ENCODE measurements around the gene ZNF366. TPM values are rescaled to one million over a fixed set of nuclear protein-coding genes. Genes with fewer than 3 reads are reported as not detected.

ZNF366 gene
- total RNA-seq, 1 experiment from 2014 or later: not detected

DNA sequence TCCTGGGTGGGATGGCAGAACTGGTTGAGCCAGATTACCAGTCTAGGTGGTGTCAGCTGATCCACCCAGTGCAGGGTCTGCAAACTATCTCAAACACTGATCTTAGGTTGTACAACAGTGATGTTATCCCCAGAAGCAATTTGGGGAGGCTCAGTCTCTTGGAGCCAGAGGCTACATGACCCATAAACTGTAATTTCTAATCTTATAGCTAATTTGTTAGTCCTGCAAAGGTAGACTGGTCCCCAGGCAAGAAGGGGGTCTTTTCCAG is 5.3 kb upstream of the ZNF366 start:
- Histone ChIP-seq H3K36me3 (ENCODE audit: control insufficient read depth, insufficient read depth, low read length) (no peaks in the 10 kb centered on the region), H3K27me3 (replicated peaks; ENCODE audit: control insufficient read depth, insufficient read depth, low read length) (no peaks in the 10 kb centered on the region), H3K4me3 (ENCODE audit: low read depth, low read length) (no peak overlapping the region), H3K4me1 (peaks cover 3% of the 10 kb centered on the region; the same call in 1 of the 2 replicates), H3K9me3 (no peaks in the 10 kb centered on the region)
- no TSS peak for BruUV-seq (replicated peaks)
- TF ChIP-seq, protein P1, sequence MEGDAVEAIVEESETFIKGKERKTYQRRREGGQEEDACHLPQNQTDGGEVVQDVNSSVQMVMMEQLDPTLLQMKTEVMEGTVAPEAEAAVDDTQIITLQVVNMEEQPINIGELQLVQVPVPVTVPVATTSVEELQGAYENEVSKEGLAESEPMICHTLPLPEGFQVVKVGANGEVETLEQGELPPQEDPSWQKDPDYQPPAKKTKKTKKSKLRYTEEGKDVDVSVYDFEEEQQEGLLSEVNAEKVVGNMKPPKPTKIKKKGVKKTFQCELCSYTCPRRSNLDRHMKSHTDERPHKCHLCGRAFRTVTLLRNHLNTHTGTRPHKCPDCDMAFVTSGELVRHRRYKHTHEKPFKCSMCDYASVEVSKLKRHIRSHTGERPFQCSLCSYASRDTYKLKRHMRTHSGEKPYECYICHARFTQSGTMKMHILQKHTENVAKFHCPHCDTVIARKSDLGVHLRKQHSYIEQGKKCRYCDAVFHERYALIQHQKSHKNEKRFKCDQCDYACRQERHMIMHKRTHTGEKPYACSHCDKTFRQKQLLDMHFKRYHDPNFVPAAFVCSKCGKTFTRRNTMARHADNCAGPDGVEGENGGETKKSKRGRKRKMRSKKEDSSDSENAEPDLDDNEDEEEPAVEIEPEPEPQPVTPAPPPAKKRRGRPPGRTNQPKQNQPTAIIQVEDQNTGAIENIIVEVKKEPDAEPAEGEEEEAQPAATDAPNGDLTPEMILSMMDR (IDR thresholded peaks at IDR 0.05; ENCODE audit: insufficient read depth in 1 of 2, low read depth in 1 of 2, low read length in 1 of 2, severe bottlenecking in 1 of 2, unreplicated experiment in 1 of 2): no peak
- ChIA-PET POLR2A (no interaction called here), CTCF (no interaction called here)
- no peak for DNase-seq
- Mint-ChIP-seq H3K27ac (ENCODE audit: unreplicated experiment) (no peak overlapping the region), H3K4me3 (ENCODE audit: unreplicated experiment) (no peak overlapping the region), H3K36me3 (ENCODE audit: insufficient read depth, unreplicated experiment) (no peaks in the 10 kb centered on the region), H3K9me3 (ENCODE audit: unreplicated experiment) (no peaks in the 10 kb centered on the region), H3K27me3 (ENCODE audit: insufficient read depth, unreplicated experiment) (no peaks in the 10 kb centered on the region), H3K4me1 (ENCODE audit: low read depth, unreplicated experiment) (peaks cover 9% of the 10 kb centered on the region)
- intact Hi-C loops (cut with micrococcal nuclease; ENCODE audit: unreplicated experiment): no loop called here

DNA sequence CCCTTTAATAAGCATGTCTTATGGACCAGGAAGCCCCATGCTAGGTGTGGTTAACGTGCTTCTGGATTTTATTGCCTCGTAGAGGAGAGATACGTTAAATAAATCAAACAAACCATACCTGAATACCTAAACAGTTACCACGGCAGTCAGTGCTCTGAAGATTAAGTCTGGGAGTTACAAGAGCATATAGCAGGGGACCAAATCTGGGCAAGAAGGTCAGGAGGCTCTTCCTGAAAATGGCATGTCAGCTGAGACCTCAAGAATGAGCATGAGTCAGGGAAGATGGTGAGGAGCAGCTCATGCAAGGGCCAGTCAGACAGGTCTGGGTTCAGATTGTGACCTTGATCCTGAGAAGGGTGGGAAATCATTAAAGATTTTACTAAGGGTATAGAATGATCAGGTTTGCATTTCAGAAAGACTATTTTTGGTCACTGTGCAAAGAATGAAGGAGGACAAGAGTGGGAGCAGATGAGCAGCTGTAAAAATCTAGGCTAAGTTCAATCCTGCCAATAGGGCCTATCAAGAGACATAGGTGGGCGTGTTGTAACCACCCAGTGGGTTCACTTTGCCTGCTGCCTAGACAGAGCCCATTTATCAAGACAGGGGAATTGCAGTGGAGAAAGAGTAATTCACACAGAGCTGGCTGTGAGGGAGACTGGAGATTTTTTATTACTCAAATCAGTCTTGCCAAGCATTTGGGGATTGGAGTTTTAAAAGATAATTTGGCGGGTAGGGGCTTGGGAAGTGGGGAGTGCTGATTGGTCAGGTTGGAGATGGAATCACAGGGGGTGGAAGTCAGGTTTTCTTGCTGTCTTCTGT is 4.8 kb upstream of the ZNF366 start:
- CTCF ChIA-PET: no interaction called here
- TF ChIP-seq, protein P1 (IDR thresholded peaks at IDR 0.05; ENCODE audit: insufficient read depth in 1 of 2, low read depth in 1 of 2, low read length in 1 of 2, severe bottlenecking in 1 of 2, unreplicated experiment in 1 of 2): no peak
- no TSS peak for BruUV-seq (replicated peaks)

DNA sequence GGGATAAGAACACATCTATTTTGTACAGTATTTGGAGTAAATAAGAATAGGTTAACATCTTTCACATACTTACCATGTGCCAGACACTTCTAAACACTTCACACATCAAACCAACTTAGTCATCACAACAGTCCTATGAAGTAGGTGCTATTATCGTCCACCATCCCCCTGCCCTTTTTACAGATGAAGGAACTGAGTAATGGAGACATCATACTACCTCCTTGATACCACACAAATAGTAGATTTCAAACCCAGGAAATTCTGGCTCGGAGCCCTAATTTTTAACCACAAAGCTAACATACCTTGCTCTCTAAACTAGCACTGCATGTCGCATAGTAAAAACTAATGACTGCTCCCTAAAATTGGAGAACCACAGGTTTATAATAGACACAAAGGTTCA is 4.2 kb upstream of the ZNF366 start:
- no peaks in the 10 kb centered on the region for H3K27me3 Mint-ChIP-seq (ENCODE audit: insufficient read depth, unreplicated experiment)
- BruUV-seq (replicated peaks): no TSS peak
- ChIA-PET CTCF (no interaction called here), POLR2A (no interaction called here)
- TF ChIP-seq, protein P1 (IDR thresholded peaks at IDR 0.05; ENCODE audit: insufficient read depth in 1 of 2, low read depth in 1 of 2, low read length in 1 of 2, severe bottlenecking in 1 of 2, unreplicated experiment in 1 of 2): no peak
- no peak overlapping the region for H3K4me3 Mint-ChIP-seq (ENCODE audit: unreplicated experiment)
- Histone ChIP-seq H3K36me3 (ENCODE audit: control insufficient read depth, insufficient read depth, low read length) (no peaks in the 10 kb centered on the region), H3K4me1 (peaks cover 3% of the 10 kb centered on the region; the same call in 1 of the 2 replicates), H3K27me3 (replicated peaks; ENCODE audit: control insufficient read depth, insufficient read depth, low read length) (no peaks in the 10 kb centered on the region), H3K4me3 (ENCODE audit: low read depth, low read length) (no peak overlapping the region), H3K9me3 (no peaks in the 10 kb centered on the region)
- no peak for DNase-seq
- peaks cover 9% of the 10 kb centered on the region for H3K4me1 Mint-ChIP-seq (ENCODE audit: low read depth, unreplicated experiment)
- H3K27ac Mint-ChIP-seq (ENCODE audit: unreplicated experiment): no peak overlapping the region
- intact Hi-C loops (cut with micrococcal nuclease; ENCODE audit: unreplicated experiment): no loop called here
- no peaks in the 10 kb centered on the region for H3K36me3 Mint-ChIP-seq (ENCODE audit: insufficient read depth, unreplicated experiment)
- H3K9me3 Mint-ChIP-seq (ENCODE audit: unreplicated experiment): no peaks in the 10 kb centered on the region

More for the DNA sequence above, 4.8 kb upstream of the ZNF366 start:
- Mint-ChIP-seq H3K4me1 (ENCODE audit: low read depth, unreplicated experiment) (peaks cover 9% of the 10 kb centered on the region), H3K27ac (ENCODE audit: unreplicated experiment) (no peak overlapping the region), H3K9me3 (ENCODE audit: unreplicated experiment) (no peaks in the 10 kb centered on the region), H3K27me3 (ENCODE audit: insufficient read depth, unreplicated experiment) (no peaks in the 10 kb centered on the region), H3K36me3 (ENCODE audit: insufficient read depth, unreplicated experiment) (no peaks in the 10 kb centered on the region), H3K4me3 (ENCODE audit: unreplicated experiment) (no peak overlapping the region)
- no peak overlapping the region for H3K4me3 ChIP-seq (ENCODE audit: low read depth, low read length)
- POLR2A ChIA-PET: no interaction called here
- H3K9me3 ChIP-seq: no peaks in the 10 kb centered on the region
- DNase-seq: no peak
- H3K4me1 ChIP-seq: peaks cover 3% of the 10 kb centered on the region; the same call in 1 of the 2 replicates
- H3K36me3 ChIP-seq (ENCODE audit: control insufficient read depth, insufficient read depth, low read length): no peaks in the 10 kb centered on the region
- no peaks in the 10 kb centered on the region for H3K27me3 ChIP-seq (replicated peaks; ENCODE audit: control insufficient read depth, insufficient read depth, low read length)
- intact Hi-C loops (cut with micrococcal nuclease; ENCODE audit: unreplicated experiment): no loop called here

Data from Caco-2 (cell line).